HUES6 (cell line): ENCODE data around the gene PPP1CA.

Experiments used
- H3K27ac ChIP-seq: 2 replicates; pipeline ENCODE4 v1.7.0; 2013; ENCODE audit warnings: low read depth, mild to moderate bottlenecking, low read length, inconsistent platforms
- H3K27me3 ChIP-seq: 2 replicates; pipeline ENCODE4 v1.6.1; 2013; ENCODE audit warnings: low read length; ENCODE audit not compliant: control insufficient read depth, insufficient read depth
- H3K36me3 ChIP-seq: 2 replicates; pipeline ENCODE4 v1.6.1; 2013; ENCODE audit warnings: low read length; ENCODE audit not compliant: control insufficient read depth, insufficient read depth
- H3K4me1 ChIP-seq: 2 replicates; pipeline ENCODE4 v1.6.1; 2013; ENCODE audit warnings: low read length; ENCODE audit not compliant: control insufficient read depth, insufficient read depth
- H3K4me3 ChIP-seq: 2 replicates; pipeline ENCODE4 v1.5.1; 2013; ENCODE audit warnings: low read depth, low read length
- H3K9ac ChIP-seq: one replicate; pipeline ENCODE4 v1.6.1; 2013; ENCODE audit warnings: mild to moderate bottlenecking, low read length
- H3K9me3 ChIP-seq: 2 replicates; pipeline ENCODE4 v1.6.1; 2013; ENCODE audit warnings: low read depth, low read length; ENCODE audit not compliant: control insufficient read depth, insufficient read depth

PPP1CA gene

GRCh38 chr11:67356864-67357561 is 44.6 kb downstream of the PPP1CA start:
- no peak overlapping the region for H3K4me3 ChIP-seq

GRCh38 chr11:67356387-67356863 is 45.2 kb downstream of the PPP1CA start:
- Histone ChIP-seq H3K9ac (no peak overlapping the region), H3K4me1 (peaks cover 29% of the 10 kb centered on the region), H3K36me3 (no peaks in the 10 kb centered on the region), H3K27ac (no peak overlapping the region), H3K27me3 (no peaks in the 10 kb centered on the region), H3K4me3 (no peak overlapping the region), H3K9me3 (no peaks in the 10 kb centered on the region)

More at GRCh38 chr11:67356864-67357561, 44.6 kb downstream of the PPP1CA start:
- H3K9ac ChIP-seq = no peak overlapping the region
- no peaks in the 10 kb centered on the region for H3K27me3 ChIP-seq
- H3K9me3 ChIP-seq = no peaks in the 10 kb centered on the region
- H3K27ac ChIP-seq = no peak overlapping the region
- H3K36me3 ChIP-seq = no peaks in the 10 kb centered on the region
- H3K4me1 ChIP-seq = peaks cover 27% of the 10 kb centered on the region

DNA sequence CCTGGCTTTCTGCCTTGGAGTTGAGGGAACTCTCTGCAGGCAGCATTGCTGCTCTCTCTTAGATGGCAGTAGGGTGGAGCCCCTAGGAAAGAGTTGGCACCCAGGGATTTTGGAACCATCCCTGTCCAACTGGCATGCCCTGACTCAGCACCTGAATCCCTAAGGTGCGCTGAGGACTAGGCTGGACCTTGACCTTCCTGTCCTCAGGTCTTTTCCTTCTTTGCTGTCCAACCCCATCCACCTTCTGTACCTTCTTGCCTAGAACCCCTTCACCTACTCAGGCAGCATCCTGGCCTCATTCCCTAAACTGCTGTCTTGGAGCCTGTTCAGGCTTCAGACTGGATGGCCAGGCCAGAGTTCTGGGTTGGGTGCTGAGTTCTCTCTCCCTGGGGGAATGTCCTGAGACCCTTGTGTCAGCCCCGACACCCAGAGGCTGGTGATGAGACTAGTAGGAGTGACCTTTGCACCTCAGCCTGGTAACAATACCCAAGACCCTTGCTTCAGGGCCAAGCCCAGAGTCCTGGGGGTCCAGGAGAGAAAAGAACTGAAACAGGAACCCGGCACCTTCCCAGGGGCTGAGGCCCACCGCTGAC is 45.8 kb downstream of the PPP1CA start:
- Histone ChIP-seq H3K9me3 (no peaks in the 10 kb centered on the region), H3K27me3 (no peaks in the 10 kb centered on the region), H3K4me1 (peaks cover 31% of the 10 kb centered on the region), H3K27ac (no peak overlapping the region), H3K4me3 (no peak overlapping the region), H3K9ac (no peak overlapping the region), H3K36me3 (no peaks in the 10 kb centered on the region)

DNA sequence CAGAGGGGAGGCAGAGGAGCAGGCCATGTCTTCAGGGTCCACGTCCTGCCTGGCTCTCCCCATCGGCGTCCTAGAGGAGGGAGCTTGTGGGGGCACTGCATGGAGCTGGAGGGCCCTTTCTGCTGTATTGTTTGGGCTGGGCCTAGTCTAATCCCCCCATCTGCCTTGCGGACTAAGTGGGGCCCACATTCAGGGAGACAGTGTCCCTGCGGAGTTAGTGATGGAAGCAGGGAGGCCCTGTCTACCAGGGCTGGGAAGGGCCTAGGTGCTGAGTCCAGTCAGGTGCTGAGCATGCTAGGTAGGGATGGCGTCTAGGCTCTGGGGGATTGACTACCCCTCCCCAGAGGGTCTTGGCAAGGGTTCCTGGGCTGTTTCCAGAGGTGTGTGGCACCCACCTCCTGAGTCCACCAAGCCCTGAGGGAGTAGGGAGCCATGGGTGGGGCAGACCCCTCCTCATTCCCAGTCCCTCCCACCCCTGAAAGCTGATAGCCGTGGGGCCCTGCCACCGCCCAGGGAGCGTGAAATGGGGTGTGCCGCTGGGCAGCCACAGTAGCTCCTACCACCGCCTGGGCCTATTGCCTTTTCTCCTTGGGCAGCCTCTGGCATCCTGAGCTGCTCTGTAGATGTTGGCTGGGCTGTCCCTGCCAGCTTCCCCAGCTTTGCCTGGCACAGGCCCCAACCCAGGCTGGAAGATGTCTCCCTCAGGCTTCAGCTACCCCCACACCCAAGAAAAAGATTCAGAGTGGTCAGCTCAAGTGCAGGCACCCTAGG is 46.5 kb downstream of the PPP1CA start:
- H3K9ac ChIP-seq = no peak overlapping the region
- H3K4me3 ChIP-seq = no peak overlapping the region
- no peaks in the 10 kb centered on the region for H3K27me3 ChIP-seq
- H3K4me1 ChIP-seq = peaks cover 31% of the 10 kb centered on the region
- H3K27ac ChIP-seq = no peak overlapping the region
- H3K36me3 ChIP-seq = no peaks in the 10 kb centered on the region
- no peaks in the 10 kb centered on the region for H3K9me3 ChIP-seq

DNA sequence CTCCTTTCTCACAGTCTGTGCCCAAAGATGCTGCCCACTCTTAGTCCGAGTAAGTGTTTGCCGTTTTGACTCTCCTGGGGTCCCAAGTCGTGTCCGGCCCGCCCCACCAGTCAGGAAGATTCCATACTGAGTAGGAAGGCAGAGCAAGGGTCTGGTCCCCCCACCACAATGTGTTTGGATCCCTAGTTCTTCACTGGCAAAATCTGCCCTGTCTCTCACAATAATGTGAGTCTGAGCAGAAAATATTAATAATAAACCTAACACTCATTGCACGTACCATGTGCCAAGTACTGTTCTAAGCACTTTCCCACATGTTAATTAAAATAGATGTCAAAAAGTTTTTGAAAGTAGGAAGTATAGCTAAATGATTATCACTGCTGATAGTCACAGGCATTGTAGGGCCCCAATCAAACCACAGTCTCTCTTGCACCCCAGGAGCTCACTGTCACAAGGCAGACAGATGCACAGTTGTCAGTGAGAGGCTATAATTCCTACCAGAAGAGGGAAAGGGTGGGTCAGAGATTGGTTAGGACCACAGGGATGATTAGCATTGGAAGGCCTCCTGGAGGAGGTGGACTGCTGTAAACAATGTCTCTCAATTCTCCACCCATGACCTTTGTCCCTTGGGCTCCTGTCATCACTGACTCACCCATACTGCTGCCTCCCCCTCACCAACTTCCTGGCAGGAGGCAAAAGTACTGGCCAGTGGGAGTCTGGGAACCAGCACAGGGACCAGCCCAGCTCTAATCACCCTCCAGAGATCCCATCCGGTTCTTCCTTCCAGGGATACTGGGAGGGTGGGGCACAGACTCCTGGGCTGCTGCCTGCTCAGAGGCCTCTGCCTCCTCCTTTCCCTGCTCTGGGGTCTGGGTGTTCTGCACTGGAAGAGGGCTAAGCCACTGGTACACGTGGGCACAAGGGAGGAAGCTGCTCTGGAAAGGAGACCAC is 47.3 kb downstream of the PPP1CA start:
- H3K9ac ChIP-seq = peak overlapping the region; percentile 43
- H3K27ac ChIP-seq = peak overlapping the region; percentile 54; the same call in 1 of the 2 replicates
- H3K27me3 ChIP-seq = no peaks in the 10 kb centered on the region
- no peaks in the 10 kb centered on the region for H3K36me3 ChIP-seq
- H3K9me3 ChIP-seq = no peaks in the 10 kb centered on the region
- peaks cover 31% of the 10 kb centered on the region for H3K4me1 ChIP-seq
- peak overlapping the region; percentile 83 for H3K4me3 ChIP-seq

GRCh38 chr11:67353317-67354074 is 48.2 kb downstream of the PPP1CA start, which contains the start of gene POLD4:
Gene POLD4 (minus strand): TSS chr11:67353546. CDS start chr11:67353399, 147 bp downstream.
- H3K4me1 ChIP-seq = peaks cover 31% of the 10 kb centered on the region
- peak within 1 kb of the TSS; percentile 83 for H3K4me3 ChIP-seq
- no peaks in the 10 kb centered on the region for H3K36me3 ChIP-seq
- H3K9ac ChIP-seq = peak within 1 kb of the TSS; percentile 78
- no peaks in the 10 kb centered on the region for H3K27me3 ChIP-seq
- peak within 1 kb of the TSS; percentile 59; the same call in 1 of the 2 replicates for H3K27ac ChIP-seq
- H3K9me3 ChIP-seq = no peaks in the 10 kb centered on the region

DNA sequence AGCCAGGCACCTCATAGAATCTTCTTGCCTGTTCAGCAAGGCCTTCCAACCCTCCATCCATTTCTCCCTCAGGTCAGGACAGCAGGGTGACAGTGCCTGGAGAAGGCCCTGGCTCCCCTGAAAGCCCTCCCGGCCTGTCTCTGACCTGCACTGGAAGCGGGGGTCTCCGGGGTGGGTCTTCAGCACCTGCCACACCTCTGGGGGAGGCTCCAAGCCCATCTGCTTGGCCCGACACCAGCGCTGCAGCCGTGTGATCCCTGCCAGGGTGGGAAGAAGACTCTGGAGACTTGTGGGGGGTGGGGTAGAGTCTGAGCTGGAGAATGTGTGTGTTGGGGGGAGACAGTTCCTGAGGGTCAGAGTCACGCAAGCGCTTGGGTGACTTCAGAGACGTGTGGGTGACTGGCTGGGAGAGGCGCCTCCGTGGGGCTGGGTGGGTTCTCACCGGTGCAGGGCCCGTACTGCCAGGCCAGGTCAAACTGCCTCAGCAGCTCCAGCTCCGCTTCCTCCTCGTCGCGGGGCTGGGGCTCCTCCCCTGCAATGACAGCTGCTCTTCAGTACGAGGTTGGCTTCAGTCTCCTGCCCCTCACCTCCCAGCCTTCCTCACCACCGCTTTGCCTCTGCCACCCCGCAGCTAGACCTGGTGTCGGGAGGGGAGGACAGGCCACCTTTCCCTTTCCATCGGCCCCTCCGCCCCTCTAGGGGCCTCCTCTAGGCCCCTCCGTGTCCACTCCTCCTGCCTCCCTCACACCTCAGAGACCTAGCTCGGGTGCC is 48.9 kb downstream of the PPP1CA start:
- Histone ChIP-seq H3K36me3 (no peaks in the 10 kb centered on the region), H3K9me3 (no peaks in the 10 kb centered on the region), H3K4me3 (peak overlapping the region; percentile 83), H3K27ac (peak overlapping the region; percentile 59; the same call in 1 of the 2 replicates), H3K27me3 (no peaks in the 10 kb centered on the region), H3K9ac (peak overlapping the region; percentile 78), H3K4me1 (peaks cover 31% of the 10 kb centered on the region)

GRCh38 chr11:67351275-67352005 is 50.2 kb downstream of the PPP1CA start:
- Histone ChIP-seq H3K4me1 (peaks cover 25% of the 10 kb centered on the region), H3K4me3 (no peak overlapping the region), H3K27ac (no peak overlapping the region), H3K9me3 (no peaks in the 10 kb centered on the region), H3K9ac (no peak overlapping the region), H3K36me3 (no peaks in the 10 kb centered on the region), H3K27me3 (no peaks in the 10 kb centered on the region)

GRCh38 chr11:67349928-67350465 is 51.7 kb downstream of the PPP1CA start:
- no peak overlapping the region for H3K27ac ChIP-seq
- no peaks in the 10 kb centered on the region for H3K9me3 ChIP-seq
- H3K9ac ChIP-seq = no peak overlapping the region

More at GRCh38 chr11:67349928-67350465, 51.7 kb downstream of the PPP1CA start:
- no peaks in the 10 kb centered on the region for H3K27me3 ChIP-seq
- H3K4me1 ChIP-seq = peaks cover 27% of the 10 kb centered on the region
- H3K36me3 ChIP-seq = no peaks in the 10 kb centered on the region
- no peak overlapping the region for H3K4me3 ChIP-seq
